Subcutaneous abdominal adipose tissue (tissue), 5 donors: ENCODE measurements around the gene HEMK1.
A peak's percentile ranks its signal among the peaks of the same experiment; 100 is the strongest.

Experiments
- H3K27ac ChIP-seq: one replicate; pipeline ENCODE4 v1.7.0; 2013; ENCODE audit warnings: low read depth, mild to moderate bottlenecking, inconsistent platforms, low read length, moderate library complexity
- H3K27me3 ChIP-seq, 5 donors: one replicate each; pipeline ENCODE4 v1.7.0; 2013; ENCODE audit warnings: low read length in 5 of 5, inconsistent platforms in 1 of 5; ENCODE audit not compliant: control insufficient read depth in 5 of 5, insufficient read depth in 4 of 5
- H3K36me3 ChIP-seq, 5 donors: one replicate each; pipeline ENCODE4 v1.7.0; 2013; ENCODE audit warnings: low read length in 5 of 5; ENCODE audit not compliant: control insufficient read depth in 5 of 5, insufficient read depth in 5 of 5
- H3K4me1 ChIP-seq, 5 donors: one replicate each; pipeline ENCODE4 v1.7.0; 2013; ENCODE audit warnings: low read length in 5 of 5, mild to moderate bottlenecking in 3 of 5, moderate library complexity in 1 of 5; ENCODE audit not compliant: control insufficient read depth in 5 of 5, insufficient read depth in 5 of 5
- H3K4me3 ChIP-seq, 5 donors: one replicate each; pipeline ENCODE4 v1.7.0; 2013; ENCODE audit warnings: low read length in 5 of 5, low read depth in 1 of 5
- H3K9ac ChIP-seq, 5 donors: one replicate each; pipeline ENCODE4 v1.7.0; 2013; ENCODE audit warnings: low read length in 5 of 5, mild to moderate bottlenecking in 4 of 5, moderate library complexity in 3 of 5
- H3K9me3 ChIP-seq, 5 donors: one replicate each; pipeline ENCODE4 v1.7.0; 2013; ENCODE audit warnings: low read length in 5 of 5; ENCODE audit not compliant: control insufficient read depth in 5 of 5
- donor health status: healthy.
- donor health status: healthy.
- donor health status: healthy.
- donor health status: healthy.
- donor health status: healthy.

The HEMK1 gene

GRCh38 chr3:50606596-50606995 lies 37.3 kb downstream of the HEMK1 start:
- peaks cover 0 to 4% (median 0%) of the 10 kb centered on the region in 5 donors for H3K27me3 ChIP-seq
- H3K9ac ChIP-seq: peak overlapping the region in 1 of 5 donors; percentile 49
- peak overlapping the region in 1 of 5 donors; percentile 0 for H3K4me3 ChIP-seq
- peaks cover 0 to 2% (median 0%) of the 10 kb centered on the region in 5 donors for H3K9me3 ChIP-seq
- H3K36me3 ChIP-seq: peaks cover 0 to 48% (median 33%) of the 10 kb centered on the region in 5 donors
- H3K4me1 ChIP-seq: peaks cover 25 to 99% (median 84%) of the 10 kb centered on the region in 5 donors
- peak overlapping the region; percentile 99 for H3K27ac ChIP-seq

GRCh38 chr3:50607271-50608091 lies 38.2 kb downstream of the HEMK1 start:
- Histone ChIP-seq H3K27ac (peak overlapping the region; percentile 99), H3K9ac (peak overlapping the region in 1 of 5 donors; percentile 16), H3K4me1 (peaks cover 16 to 94% (median 81%) of the 10 kb centered on the region in 5 donors), H3K36me3 (peaks cover 0 to 48% (median 33%) of the 10 kb centered on the region in 5 donors), H3K9me3 (no peaks in the 10 kb centered on the region), H3K4me3 (peak overlapping the region in 2 of 5 donors; percentile 22 to 52), H3K27me3 (no peaks in the 10 kb centered on the region)

GRCh38 chr3:50608278-50608677 lies 39.0 kb downstream of the HEMK1 start:
- H3K4me3 ChIP-seq: peak overlapping the region in 3 of 5 donors; percentile 7 to 78 (median 22)
- peaks cover 0 to 48% (median 33%) of the 10 kb centered on the region in 5 donors for H3K36me3 ChIP-seq
- H3K9ac ChIP-seq: peak overlapping the region in 2 of 5 donors; percentile 16 to 93
- peaks cover 14 to 95% (median 81%) of the 10 kb centered on the region in 5 donors for H3K4me1 ChIP-seq
- H3K27ac ChIP-seq: peak overlapping the region; percentile 80
- no peaks in the 10 kb centered on the region for H3K27me3 ChIP-seq
- no peaks in the 10 kb centered on the region for H3K9me3 ChIP-seq

- peak overlapping the region in 4 of 5 donors; percentile 14 to 93 (median 47) for H3K9ac ChIP-seq
- H3K4me1 ChIP-seq: peaks cover 14 to 95% (median 86%) of the 10 kb centered on the region in 5 donors
- peak overlapping the region; percentile 76 to 88 (median 79) for H3K4me3 ChIP-seq
Measured at GRCh38 chr3:50609071-50609762, 39.9 kb downstream of the HEMK1 start.

GRCh38 chr3:50609763-50610085 lies 40.4 kb downstream of the HEMK1 start:
- H3K9me3 ChIP-seq: no peaks in the 10 kb centered on the region
- peaks cover 13 to 93% (median 83%) of the 10 kb centered on the region in 5 donors for H3K4me1 ChIP-seq
- peak overlapping the region; percentile 76 to 88 (median 79) for H3K4me3 ChIP-seq
- peak overlapping the region; percentile 80 for H3K27ac ChIP-seq
- no peaks in the 10 kb centered on the region for H3K27me3 ChIP-seq
- H3K9ac ChIP-seq: peak overlapping the region in 4 of 5 donors; percentile 44 to 93 (median 88)
- H3K36me3 ChIP-seq: peaks cover 0 to 37% (median 28%) of the 10 kb centered on the region in 5 donors

More at GRCh38 chr3:50609071-50609762, 39.9 kb downstream of the HEMK1 start:
- H3K36me3 ChIP-seq: peaks cover 0 to 42% (median 33%) of the 10 kb centered on the region in 5 donors
- peak overlapping the region; percentile 80 for H3K27ac ChIP-seq
- no peaks in the 10 kb centered on the region for H3K27me3 ChIP-seq
- H3K9me3 ChIP-seq: no peaks in the 10 kb centered on the region

GRCh38 chr3:50610181-50610971 lies 41.1 kb downstream of the HEMK1 start:
- Histone ChIP-seq H3K4me1 (peaks cover 10 to 86% (median 79%) of the 10 kb centered on the region in 5 donors), H3K36me3 (peaks cover 0 to 31% (median 25%) of the 10 kb centered on the region in 5 donors), H3K9ac (peak overlapping the region; percentile 82 to 93 (median 86)), H3K27me3 (no peaks in the 10 kb centered on the region), H3K4me3 (peak overlapping the region; percentile 76 to 88 (median 79)), H3K9me3 (no peaks in the 10 kb centered on the region), H3K27ac (peak overlapping the region; percentile 80)

GRCh38 chr3:50610992-50611463 lies 41.7 kb downstream of the HEMK1 start:
- Histone ChIP-seq H3K27me3 (no peaks in the 10 kb centered on the region), H3K36me3 (peaks cover 0 to 25% (median 22%) of the 10 kb centered on the region in 5 donors), H3K9ac (peak overlapping the region; percentile 82 to 93 (median 86)), H3K9me3 (no peaks in the 10 kb centered on the region), H3K4me1 (peaks cover 10 to 83% (median 73%) of the 10 kb centered on the region in 5 donors), H3K27ac (peak overlapping the region; percentile 80), H3K4me3 (peak overlapping the region; percentile 76 to 88 (median 79))

- peaks cover 10 to 83% (median 73%) of the 10 kb centered on the region in 5 donors for H3K4me1 ChIP-seq
- H3K9me3 ChIP-seq: no peaks in the 10 kb centered on the region
- H3K9ac ChIP-seq: peak within 1 kb of the TSS; percentile 82 to 93 (median 86)
- no peaks in the 10 kb centered on the region for H3K27me3 ChIP-seq
- H3K4me3 ChIP-seq: peak within 1 kb of the TSS; percentile 76 to 88 (median 79)
- peak within 1 kb of the TSS; percentile 80 for H3K27ac ChIP-seq
- peaks cover 0 to 20% (median 17%) of the 10 kb centered on the region in 5 donors for H3K36me3 ChIP-seq
Measured at GRCh38 chr3:50611464-50612233, 42.3 kb downstream of the HEMK1 start, which contains the start of gene CISH. Gene CISH, minus strand, starts transcription at chr3:50611774. Its CDS starts 124 bp downstream, at chr3:50611650.
